Kidney epithelial cell (primary cell): ENCODE measurements around the gene ZNF718. TPM values are rescaled to one million over a fixed set of nuclear protein-coding genes. Genes with fewer than 3 reads are reported as not detected.
"Not testable (repeated sequence)": the region's sequence is repeated elsewhere in the genome, so short reads cannot be mapped to it uniquely, and the experiment has no call there.

Experiments used
- DNase-seq: peaks from one replicate; pipeline ENCODE4 v3.0.0-alpha.2; 2010; ENCODE audit warnings: low read depth
- H3K27me3 ChIP-seq: 2 replicates; pipeline ENCODE4 v1.6.0; 2011; ENCODE audit warnings: low read length; ENCODE audit not compliant: control insufficient read depth, insufficient read depth
- H3K36me3 ChIP-seq: 2 replicates; pipeline ENCODE4 v1.5.1; 2011; ENCODE audit warnings: low read length; ENCODE audit not compliant: control insufficient read depth, insufficient read depth
- H3K4me3 ChIP-seq: 2 replicates; pipeline ENCODE4 v1.5.1; 2011; ENCODE audit warnings: low read depth, mild to moderate bottlenecking, control low read depth, low read length
- total RNA-seq: library from RNA; depleted of rRNA; stranded (reverse); fragments of >200 nt; gene quantifications from 2 replicates; pipeline ENCODE4 v1.2.3, GENCODE V29; 2015
- TF ChIP-seq, protein P1 (sequence below): IDR thresholded peaks from 2 replicates; pipeline ENCODE4 v1.5.1; 2011; ENCODE audit warnings: mild to moderate bottlenecking, moderate library complexity, low read length, control low read depth, inconsistent platforms; ENCODE audit not compliant: insufficient read depth, poor library complexity, severe bottlenecking

Gene ZNF718
- total RNA-seq, 1 donor from 2014 or later = 13.9 TPM

DNA sequence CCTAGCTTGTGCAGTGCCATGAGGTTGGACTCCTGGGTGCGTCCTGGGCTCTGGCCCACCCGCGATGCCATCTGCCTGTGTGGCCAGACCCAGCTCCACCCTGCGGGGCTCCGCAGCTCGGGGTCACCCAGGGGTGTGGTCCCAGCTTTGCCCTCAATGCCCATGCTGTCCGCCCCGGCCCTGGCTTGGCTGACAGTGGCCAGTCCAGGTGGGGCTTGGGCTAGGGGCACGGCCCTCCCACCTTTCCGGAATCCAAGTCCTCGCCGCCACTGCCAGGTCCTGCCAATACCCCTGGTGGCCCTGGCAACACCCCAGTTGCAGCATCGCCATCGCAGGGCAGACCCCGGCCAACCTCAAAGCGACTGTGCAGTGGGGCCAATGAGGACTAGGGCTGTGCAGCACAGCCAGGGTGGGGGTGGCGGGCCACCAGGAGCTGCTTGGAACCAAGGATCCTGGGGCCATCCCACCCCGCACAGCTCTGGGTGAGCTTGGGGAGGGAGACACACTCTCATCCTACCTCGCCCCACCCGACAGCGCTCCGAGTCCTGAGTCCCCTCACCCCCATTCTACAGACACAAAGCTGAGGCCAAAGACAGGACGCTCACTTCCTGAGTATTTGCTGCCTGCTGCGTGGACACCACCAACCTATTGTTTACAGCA, 80.9 kb downstream of the ZNF718 start:
- Histone ChIP-seq H3K36me3 (no peaks in the 10 kb centered on the region), H3K4me3 (peak overlapping the region; percentile 7), H3K27me3 (no peaks in the 10 kb centered on the region)
- DNase-seq = no peak
- TF ChIP-seq, protein P1, sequence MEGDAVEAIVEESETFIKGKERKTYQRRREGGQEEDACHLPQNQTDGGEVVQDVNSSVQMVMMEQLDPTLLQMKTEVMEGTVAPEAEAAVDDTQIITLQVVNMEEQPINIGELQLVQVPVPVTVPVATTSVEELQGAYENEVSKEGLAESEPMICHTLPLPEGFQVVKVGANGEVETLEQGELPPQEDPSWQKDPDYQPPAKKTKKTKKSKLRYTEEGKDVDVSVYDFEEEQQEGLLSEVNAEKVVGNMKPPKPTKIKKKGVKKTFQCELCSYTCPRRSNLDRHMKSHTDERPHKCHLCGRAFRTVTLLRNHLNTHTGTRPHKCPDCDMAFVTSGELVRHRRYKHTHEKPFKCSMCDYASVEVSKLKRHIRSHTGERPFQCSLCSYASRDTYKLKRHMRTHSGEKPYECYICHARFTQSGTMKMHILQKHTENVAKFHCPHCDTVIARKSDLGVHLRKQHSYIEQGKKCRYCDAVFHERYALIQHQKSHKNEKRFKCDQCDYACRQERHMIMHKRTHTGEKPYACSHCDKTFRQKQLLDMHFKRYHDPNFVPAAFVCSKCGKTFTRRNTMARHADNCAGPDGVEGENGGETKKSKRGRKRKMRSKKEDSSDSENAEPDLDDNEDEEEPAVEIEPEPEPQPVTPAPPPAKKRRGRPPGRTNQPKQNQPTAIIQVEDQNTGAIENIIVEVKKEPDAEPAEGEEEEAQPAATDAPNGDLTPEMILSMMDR = no peak

DNA sequence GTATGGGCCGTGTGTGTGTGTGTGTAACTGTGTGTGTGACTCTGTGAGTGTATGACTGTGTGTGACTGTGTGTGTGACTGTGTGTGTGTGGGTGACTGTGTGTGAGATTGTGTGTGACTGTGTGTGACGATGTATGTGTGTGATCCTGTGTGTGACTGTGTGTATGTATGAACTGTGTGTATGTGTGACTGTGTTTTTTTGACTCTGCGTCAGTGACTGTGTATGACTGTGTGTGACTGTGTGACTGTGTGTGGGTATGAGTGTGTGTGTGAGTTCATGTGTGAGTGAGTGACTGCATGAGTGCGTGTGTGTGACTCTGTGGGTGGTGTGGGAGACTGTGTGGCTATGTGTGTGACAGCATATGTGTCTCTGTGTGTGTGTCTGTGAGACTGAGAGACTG, 81.8 kb downstream of the ZNF718 start:
- no peak for DNase-seq
- H3K36me3 ChIP-seq = no peaks in the 10 kb centered on the region
- TF ChIP-seq, protein P1 = no peak
- H3K27me3 ChIP-seq = no peaks in the 10 kb centered on the region
- no peak overlapping the region for H3K4me3 ChIP-seq

DNA sequence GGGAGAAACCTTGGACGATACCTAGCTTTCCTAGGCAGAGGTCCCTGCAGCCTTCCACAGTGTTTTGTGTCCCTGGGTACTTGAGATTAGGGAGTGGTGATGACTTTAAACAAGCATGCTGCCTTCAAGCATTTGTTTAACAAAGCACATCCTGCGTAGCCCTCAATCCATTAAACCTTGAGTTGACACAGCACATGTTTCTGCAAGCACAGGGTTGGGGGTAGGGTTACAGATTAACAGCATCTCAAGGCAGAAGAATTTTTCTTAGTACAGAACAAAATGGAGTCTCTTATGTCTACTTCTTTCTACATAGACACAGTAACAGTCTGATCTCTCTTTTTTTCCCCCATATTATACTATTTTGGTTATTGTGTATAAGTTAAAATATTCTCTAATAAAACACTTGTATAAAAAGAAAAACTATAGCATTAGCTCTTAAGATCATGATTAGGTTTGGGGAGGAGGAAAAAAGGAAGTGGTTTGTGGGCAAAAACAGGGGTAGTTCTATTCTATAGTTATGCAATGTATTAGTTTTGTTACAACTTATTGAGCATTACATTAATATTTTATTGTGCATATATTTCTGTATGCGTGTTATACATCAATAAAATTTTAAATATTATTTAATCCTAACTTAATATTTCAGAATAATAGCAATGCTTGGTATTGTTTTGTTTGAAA, 84.3 kb downstream of the ZNF718 start:
- not testable (repeated sequence) for H3K36me3 ChIP-seq, H3K4me3 ChIP-seq, DNase-seq, H3K27me3 ChIP-seq

DNA sequence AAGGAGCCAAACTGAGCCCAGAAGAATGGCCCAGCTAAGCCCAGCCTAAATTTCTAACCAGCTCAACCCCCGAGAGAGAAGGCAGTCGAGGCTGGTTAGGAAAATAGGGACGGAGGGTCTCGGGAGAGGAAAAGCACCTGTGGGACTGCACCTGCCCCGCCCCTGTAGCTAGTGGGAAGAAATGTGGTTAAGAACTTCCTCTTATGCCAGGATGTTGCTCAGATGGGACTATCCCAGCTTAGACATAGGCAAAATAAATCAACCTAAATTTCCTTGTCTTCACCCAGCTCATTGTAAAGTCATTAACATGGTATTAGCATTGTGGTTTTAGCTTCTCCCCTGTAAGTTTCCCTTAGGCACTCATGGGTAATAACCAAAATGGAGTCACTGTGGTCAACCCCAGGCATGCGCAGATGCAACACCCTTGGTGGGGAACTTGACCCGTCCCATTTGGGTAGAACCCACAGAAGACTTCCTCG, 86.8 kb downstream of the ZNF718 start:
- no peak for DNase-seq
- TF ChIP-seq, protein P1 = no peak
- H3K27me3 ChIP-seq = no peaks in the 10 kb centered on the region
- no peak overlapping the region for H3K4me3 ChIP-seq
- no peaks in the 10 kb centered on the region for H3K36me3 ChIP-seq

DNA sequence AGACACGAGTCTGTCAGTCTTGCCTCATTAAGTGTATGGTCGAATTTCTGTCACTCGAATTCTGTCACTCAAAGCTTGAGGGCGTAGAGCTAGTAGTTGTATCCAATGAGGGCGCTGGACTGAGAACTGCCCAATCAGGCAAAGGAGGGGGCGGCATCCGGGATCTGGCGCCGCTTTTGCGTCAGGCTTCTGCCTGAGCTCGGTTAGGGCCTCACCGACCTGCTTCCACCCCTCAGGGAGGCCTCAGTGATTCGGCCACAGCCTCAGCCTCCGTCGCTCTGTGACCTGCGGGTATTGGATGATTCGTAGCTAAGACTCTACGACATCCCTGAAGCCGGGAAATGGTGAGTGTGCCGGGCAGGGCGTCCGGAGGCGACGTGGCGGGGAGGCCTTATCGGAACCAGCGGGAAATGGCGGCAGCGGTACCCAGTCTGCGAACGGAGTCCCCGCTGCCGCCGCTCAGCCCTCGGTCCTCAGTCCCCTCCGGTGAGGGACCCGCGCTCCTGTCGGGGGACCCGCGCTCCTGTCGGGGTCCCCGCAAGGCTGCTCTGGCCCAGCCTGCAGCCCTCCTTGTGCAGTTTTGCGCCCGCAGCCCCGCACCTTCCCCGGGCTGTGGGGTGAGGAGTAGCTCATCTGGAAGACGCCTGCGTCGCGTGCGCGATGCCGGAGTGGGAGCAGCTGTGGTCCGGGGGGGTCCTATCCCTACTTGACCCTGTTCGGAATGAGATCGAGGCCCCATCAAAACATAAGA, 88.3 kb downstream of the ZNF718 start:
- peak; percentile 62 for DNase-seq
- no peaks in the 10 kb centered on the region for H3K36me3 ChIP-seq
- H3K4me3 ChIP-seq = peak overlapping the region; percentile 78
- TF ChIP-seq, protein P1 = no peak
- H3K27me3 ChIP-seq = no peaks in the 10 kb centered on the region

DNA sequence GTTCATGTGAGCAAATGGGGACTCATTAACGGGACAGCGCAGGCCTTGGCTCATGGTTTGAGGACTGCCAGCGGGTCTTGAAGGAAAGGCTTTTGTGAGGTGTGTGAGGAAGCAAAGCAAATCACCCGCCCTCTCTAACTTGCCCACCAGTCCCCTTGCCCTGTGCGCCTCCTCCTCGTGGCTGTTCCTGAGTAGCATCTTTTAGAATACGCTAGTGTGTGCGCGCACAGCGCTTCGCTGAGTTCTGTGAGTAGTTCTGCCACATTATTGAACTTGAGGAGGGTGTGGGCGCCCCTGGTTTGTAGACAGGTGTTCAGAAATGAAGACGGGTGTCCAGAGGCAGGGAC, 88.9 kb downstream of the ZNF718 start:
- peak overlapping the region; percentile 78 for H3K4me3 ChIP-seq
- not testable (repeated sequence) for H3K27me3 ChIP-seq, DNase-seq, H3K36me3 ChIP-seq

Other genes with a start within 250 kb of the ZNF718 start
- gene ZNF595, start 71.2 kb upstream of the ZNF718 start, total RNA-seq = 5.9 and 6.4 TPM in 2 replicates
- gene ZNF732, start 181.0 kb downstream of the ZNF718 start, total RNA-seq = 0.79 and 1.2 TPM in 2 replicates
- 8.4 and 10.6 TPM in 2 replicates for gene ZNF141, start 213.3 kb downstream of the ZNF718 start, total RNA-seq